ENCODE results near the gene TCF20. TPM values are rescaled to one million over a fixed set of nuclear protein-coding genes. Genes with fewer than 3 reads are reported as not detected.

The TCF20 gene
- total and polyA plus RNA-seq, 8 donors, result 5.8 to 50.0 (median 18.8) TPM

- intact Hi-C loops (cut with DNase I; ENCODE audit: low total_unique reads), result no loop called here
- peak in 1 of 2 donors; percentile 43 for DNase-seq
- 66 to 85% (median 82%) methylated on average over 1 of the region's 1 CpG for WGBS, 5 donors
- TF ChIP-seq EP300 (IDR thresholded peaks at IDR 0.05) (no peak), POLR2A (IDR thresholded peaks at IDR 0.05) (no peak), CTCF (IDR thresholded peaks at IDR 0.05) (no peak), POLR2AphosphoS5 (IDR thresholded peaks at IDR 0.05) (no peak)
- Histone ChIP-seq H3K9me3 (no peaks in the 10 kb centered on the region), H3K4me1 (peaks cover 8 to 79% (median 41%) of the 10 kb centered on the region in 4 donors), H3K36me3 (no peaks in the 10 kb centered on the region), H3K4me3 (no peak overlapping the region), H3K27ac (no peak overlapping the region), H3K27me3 (no peaks in the 10 kb centered on the region)
Observed at GRCh38 chr22:42261296-42261695, 9.2 kb downstream of the TCF20 start.

GRCh38 chr22:42258126-42258525 is 12.3 kb downstream of the TCF20 start:
- TF ChIP-seq EP300 (IDR thresholded peaks at IDR 0.05) (no peak), CTCF (IDR thresholded peaks at IDR 0.05) (no peak), POLR2A (IDR thresholded peaks at IDR 0.05) (no peak), POLR2AphosphoS5 (IDR thresholded peaks at IDR 0.05) (no peak)
- WGBS, 5 donors, result 85 to 88% (median 87%) methylated on average over 5 of the region's 5 CpGs
- no peak overlapping the region for H3K27ac ChIP-seq

GRCh38 chr22:42257386-42257785 is 13.1 kb downstream of the TCF20 start:
- WGBS, 5 donors, result 80 to 94% (median 85%) methylated on average over 2 of the region's 2 CpGs
- Histone ChIP-seq H3K27me3 (no peaks in the 10 kb centered on the region), H3K4me3 (no peak overlapping the region), H3K9me3 (no peaks in the 10 kb centered on the region), H3K4me1 (peaks cover 0 to 48% (median 27%) of the 10 kb centered on the region in 4 donors), H3K36me3 (no peaks in the 10 kb centered on the region), H3K27ac (no peak overlapping the region)
- no peak for DNase-seq
- intact Hi-C loops (cut with DNase I; ENCODE audit: low total_unique reads), result no loop called here
- TF ChIP-seq EP300 (IDR thresholded peaks at IDR 0.05) (no peak), CTCF (IDR thresholded peaks at IDR 0.05) (no peak), POLR2A (IDR thresholded peaks at IDR 0.05) (no peak), POLR2AphosphoS5 (IDR thresholded peaks at IDR 0.05) (no peak)

More at GRCh38 chr22:42258126-42258525, 12.3 kb downstream of the TCF20 start:
- Histone ChIP-seq H3K4me3 (no peak overlapping the region), H3K4me1 (peaks cover 0 to 54% (median 31%) of the 10 kb centered on the region in 4 donors), H3K9me3 (no peaks in the 10 kb centered on the region), H3K36me3 (no peaks in the 10 kb centered on the region), H3K27me3 (no peaks in the 10 kb centered on the region)
- no peak for DNase-seq
- intact Hi-C loops (cut with DNase I; ENCODE audit: low total_unique reads), result no loop called here

GRCh38 chr22:42256930-42257329 is 13.5 kb downstream of the TCF20 start:
- 89 to 95% (median 92%) methylated on average over 5 of the region's 5 CpGs for whole genome bisulfite sequencing, 5 donors
- Histone ChIP-seq H3K36me3 (no peaks in the 10 kb centered on the region), H3K9me3 (no peaks in the 10 kb centered on the region), H3K27ac (no peak overlapping the region), H3K4me3 (no peak overlapping the region), H3K4me1 (peaks cover 0 to 48% (median 25%) of the 10 kb centered on the region in 4 donors), H3K27me3 (no peaks in the 10 kb centered on the region)
- TF ChIP-seq EP300 (IDR thresholded peaks at IDR 0.05), result no peak
- TF ChIP-seq POLR2A (IDR thresholded peaks at IDR 0.05), result no peak
- TF ChIP-seq POLR2AphosphoS5 (IDR thresholded peaks at IDR 0.05), result no peak
- TF ChIP-seq CTCF (IDR thresholded peaks at IDR 0.05), result no peak
- DNase-seq, result no peak
- intact Hi-C loops (cut with DNase I; ENCODE audit: low total_unique reads), result no loop called here
